ENCODE data around the gene CD22.
"Not testable (repeated sequence)": the region's sequence is repeated elsewhere in the genome, so short reads cannot be mapped to it uniquely, and the experiment has no call there.

The CD22 gene

DNA sequence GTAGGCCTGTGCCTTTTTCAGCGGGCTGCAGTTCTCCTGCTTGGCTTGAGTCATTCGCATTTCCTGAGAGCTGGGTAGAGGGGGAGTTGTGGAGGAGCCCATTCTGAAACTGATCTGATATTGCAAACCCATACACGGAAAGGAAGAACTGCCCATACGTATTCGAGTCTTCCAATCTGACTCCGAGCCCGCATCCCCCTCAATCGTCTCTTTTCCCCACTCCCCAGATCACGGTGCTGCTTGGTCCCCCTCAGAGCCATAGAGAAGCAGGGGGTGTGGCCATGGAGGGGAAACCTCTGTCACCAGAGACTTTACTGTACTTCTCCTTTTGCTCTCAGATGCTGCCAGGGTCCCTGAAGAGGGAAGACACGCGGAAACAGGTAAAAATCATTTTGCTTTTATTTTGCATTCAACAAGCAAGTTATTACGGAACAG is at the start of gene CD22:
Gene CD22, plus strand, starts transcription at position 337 of the 435 bp plus-strand sequence. CDS start 2,854 bp downstream, outside the sequence.
- DNase-seq (ENCODE audit: low read depth in 2 of 2, low spot score in 1 of 2): no peak

DNA sequence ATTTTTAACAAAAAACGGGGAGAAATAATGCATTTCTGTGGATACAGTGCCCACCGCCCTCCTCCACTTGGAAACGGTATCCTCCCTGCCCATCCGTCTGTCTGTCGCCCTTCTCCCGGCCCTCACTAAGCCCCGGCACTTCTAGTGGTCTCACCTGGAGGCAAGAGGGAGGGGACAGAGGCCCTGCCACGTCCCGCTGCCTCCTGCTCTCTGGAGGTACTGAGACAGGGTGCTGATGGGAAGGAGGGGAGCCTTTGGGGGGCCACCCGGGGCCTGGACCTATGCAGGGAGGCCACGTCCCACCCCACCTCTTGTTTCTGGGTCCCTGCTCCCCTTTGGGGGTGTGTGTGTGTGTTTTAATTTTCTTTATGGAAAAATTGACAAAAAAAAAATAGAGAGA is 49.6 kb upstream of the CD22 start:
- DNase-seq (ENCODE audit: low read depth in 2 of 2, low spot score in 1 of 2): no peak

DNA sequence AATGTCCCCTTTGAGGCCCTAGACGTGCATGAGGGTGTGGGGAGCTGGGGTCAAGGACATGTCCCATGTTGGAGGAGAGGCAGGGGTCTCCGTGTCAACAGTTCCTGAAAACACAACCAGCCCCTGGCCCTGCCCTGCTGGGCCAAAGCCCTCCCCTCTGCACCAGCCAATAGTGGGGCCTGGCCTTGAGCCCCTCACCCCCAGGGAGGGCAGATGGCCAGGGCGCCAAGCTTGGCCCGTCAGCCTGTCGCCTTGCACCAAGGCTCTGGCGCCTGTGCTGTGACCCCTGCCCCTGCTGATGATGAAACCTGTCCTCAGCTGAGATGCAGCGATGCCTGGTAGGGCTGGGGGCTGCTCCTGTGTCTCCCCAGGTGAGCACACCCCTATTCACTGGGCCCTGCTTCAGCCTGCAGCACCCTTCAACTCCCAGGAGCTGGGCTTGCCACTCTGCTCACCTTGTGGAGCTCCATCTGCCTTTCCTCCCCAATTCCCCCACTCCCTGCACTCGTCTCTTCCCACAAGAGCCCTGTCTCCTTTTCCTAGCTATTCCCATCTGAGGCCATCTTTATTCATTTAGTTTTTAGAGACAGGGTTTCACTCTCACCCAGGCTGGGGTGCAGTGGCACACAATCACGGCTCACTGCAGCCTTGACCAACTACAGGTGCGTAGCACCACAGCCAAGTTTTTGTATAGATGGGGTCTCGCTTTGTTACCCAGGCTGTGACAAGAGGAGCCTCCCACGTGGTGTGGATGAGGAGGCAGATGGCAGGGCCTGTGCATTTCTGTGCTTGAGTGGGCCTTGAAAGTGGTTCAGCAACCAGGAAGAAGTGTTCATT is 48.8 kb upstream of the CD22 start:
- no peak for DNase-seq (ENCODE audit: low read depth in 2 of 2, low spot score in 1 of 2)

DNA sequence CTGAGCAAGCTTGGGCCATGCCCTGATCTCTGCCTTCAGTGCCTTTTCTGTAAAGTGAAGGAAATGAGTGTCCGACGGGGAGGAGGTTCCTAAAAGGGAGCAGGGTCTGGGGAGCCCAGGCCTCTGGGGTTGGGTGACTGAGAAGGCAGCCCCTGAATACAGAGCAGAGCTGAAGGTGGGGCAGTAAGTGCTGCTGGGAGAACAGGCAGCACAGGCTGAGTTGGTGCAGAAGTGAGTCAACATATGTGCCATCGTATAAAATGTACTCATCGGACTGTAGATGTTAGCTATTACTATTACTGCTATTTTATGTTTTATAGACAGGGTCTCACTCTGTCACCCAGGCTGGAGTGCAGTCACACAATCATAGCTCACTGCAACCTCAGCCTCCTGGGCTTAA is 47.7 kb upstream of the CD22 start:
- DNase-seq (ENCODE audit: low read depth in 2 of 2, low spot score in 1 of 2): no peak

DNA sequence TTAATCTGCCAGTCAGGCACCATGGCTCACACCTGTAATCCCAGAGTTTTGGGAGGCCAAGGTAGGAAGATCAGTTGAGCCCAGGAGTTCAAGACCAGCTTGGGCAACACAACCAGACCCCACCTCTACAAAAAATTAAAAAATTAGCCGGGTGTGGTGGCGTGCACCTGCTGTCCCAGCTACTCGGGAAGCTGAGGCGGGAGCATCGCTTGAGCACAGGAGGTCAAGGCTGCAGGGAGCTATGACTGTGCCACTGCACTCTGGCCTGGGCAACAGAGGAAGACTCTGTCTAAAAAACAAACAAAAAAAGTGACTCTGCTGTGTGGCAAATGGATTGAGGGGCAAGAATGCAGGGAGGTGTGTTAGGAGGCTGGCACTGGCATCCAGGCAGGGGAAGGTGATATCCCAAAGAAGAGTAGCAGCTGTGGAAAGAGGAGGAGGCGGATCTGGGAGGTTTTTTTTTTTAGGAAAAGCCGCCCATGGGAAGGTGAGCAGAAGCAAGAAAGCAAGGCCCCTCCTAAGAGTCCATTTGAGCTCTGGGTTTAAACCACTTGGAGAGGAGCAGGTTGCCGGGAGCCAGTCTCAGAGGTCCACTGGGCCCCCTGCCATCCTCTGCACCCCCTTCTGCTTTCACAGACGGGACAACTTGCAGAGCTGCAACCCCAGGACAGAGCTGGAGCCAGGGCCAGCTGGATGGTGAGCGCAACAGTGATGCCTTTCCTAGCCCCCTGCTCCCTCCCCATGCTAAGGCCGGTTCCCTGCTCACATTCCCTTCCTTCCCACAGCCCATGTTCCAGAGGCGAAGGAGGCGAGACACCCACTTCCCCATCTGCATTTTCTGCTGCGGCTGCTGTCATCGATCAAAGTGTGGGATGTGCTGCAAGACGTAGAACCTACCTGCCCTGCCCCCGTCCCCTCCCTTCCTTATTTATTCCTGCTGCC is 44.6 kb upstream of the CD22 start:
- no peak for DNase-seq (ENCODE audit: low read depth in 2 of 2, low spot score in 1 of 2)

DNA sequence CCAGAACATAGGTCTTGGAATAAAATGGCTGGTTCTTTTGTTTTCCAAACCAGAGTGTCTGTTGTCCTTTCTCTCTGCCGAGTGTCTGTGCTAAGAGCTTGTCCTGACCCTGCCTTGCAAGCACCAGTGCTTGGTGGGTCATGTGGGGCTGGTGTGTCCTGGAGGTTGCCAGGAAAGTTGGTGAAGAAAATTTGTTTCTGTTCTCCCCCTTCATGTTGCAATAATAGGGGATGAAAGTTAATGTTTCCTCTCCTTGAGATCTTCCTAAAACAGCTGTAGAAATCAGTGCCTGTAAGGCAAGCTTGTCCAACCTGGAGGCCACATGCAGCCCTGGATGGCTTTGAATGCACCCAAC is 43.9 kb upstream of the CD22 start:
- DNase-seq (ENCODE audit: low read depth in 2 of 2, low spot score in 1 of 2): no peak

DNA sequence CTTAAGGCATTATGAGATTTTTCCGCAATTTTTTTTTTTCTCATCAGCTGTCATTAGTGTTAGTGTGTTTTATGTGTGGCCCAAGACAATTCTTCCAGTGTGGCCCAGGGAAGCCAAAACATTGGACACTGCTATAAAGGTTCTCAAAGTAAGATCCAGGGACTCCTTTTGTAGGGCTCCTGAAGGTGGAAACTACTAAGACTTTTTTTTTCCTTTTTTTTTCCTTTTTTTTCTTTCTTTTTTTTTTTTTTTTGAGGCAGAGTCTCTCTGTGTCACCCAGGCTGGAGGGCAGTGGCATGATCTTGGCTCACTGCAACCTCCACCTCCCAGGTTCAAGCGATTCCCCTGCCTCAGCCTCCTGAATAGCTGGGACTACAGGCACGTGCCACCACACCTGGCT is 43.5 kb upstream of the CD22 start:
- not testable (repeated sequence) for DNase-seq (ENCODE audit: low read depth in 2 of 2, low spot score in 1 of 2)

DNA sequence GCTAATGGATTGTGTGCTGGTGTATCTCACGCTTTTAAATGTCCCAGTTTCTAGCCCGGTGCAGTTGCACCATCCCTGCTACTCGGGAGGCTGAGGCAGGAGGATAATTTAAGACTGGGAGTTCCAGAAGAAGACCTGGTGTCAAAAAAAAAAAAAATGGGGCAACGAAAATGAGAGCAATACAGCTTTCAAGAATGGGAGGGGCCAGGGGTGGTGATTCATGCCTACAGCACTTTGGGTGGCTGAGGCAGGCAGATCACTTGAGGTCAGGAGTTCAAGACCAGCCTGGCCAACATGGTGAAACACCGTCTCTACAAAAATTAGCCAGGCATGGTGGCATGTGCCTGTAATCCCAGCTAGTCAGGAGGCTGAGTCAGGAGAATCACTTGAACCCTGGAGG is 42.9 kb upstream of the CD22 start:
- DNase-seq (ENCODE audit: low read depth in 2 of 2, low spot score in 1 of 2): not testable (repeated sequence)

DNA sequence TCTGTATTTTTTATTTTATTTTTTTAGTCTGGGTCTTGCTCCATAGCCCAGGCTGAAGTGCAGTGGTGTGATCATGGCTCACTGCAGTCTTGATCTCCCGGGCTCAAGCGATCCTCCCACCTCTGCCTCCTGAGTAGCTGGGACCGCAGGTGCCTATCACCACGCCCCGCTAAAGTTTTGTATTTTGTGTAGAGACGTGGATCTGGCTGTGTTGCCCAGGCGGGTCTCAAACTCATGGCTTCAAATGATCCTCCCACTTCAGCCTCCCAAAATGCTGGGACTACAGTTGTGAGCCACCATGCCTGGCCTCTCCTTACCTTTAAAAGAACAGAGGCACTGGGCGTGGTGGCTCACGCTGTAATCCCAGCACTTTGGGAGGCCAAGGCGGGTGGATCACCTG is 41.3 kb upstream of the CD22 start:
- no peak for DNase-seq (ENCODE audit: low read depth in 2 of 2, low spot score in 1 of 2)

DNA sequence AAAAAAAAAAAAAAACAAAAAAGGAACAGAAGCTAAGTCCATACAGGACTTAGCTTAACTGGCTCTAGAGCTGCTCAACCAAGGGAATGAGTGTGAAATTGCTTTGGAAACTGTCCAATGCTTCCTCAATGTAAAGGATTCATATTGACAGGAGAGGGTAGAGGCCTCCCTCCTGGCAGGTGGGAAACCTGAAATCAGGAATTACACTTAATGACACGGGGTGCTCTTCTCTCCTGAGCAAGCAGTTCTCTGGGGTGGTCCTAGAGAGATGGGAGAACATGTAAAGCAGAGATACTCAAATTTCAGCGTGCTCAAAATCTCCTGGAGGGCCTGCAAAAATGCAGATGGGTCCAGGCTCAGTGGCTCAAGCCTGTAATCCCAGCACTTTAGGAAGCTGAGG is 40.7 kb upstream of the CD22 start:
- no peak for DNase-seq (ENCODE audit: low read depth in 2 of 2, low spot score in 1 of 2)

DNA sequence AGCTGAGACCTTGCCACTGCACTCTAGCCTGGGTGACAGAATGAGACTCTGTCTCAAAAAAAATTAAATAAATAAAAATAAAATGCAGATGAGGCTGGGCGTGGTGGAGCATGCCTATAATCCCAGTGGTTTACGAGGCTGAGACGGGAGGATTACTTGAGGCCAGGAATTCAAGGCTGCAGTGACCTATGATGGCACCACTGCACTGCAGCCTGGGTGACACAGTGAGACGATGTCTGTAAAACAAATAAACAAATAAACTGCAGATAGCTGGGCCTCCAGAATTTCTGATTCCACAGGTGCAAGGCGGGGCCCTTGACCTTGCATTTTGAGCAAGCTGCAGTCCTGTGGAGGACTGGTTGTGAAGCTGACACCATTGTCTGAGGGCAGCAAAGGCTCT is 40.1 kb upstream of the CD22 start:
- DNase-seq (ENCODE audit: low read depth in 2 of 2, low spot score in 1 of 2): no peak

DNA sequence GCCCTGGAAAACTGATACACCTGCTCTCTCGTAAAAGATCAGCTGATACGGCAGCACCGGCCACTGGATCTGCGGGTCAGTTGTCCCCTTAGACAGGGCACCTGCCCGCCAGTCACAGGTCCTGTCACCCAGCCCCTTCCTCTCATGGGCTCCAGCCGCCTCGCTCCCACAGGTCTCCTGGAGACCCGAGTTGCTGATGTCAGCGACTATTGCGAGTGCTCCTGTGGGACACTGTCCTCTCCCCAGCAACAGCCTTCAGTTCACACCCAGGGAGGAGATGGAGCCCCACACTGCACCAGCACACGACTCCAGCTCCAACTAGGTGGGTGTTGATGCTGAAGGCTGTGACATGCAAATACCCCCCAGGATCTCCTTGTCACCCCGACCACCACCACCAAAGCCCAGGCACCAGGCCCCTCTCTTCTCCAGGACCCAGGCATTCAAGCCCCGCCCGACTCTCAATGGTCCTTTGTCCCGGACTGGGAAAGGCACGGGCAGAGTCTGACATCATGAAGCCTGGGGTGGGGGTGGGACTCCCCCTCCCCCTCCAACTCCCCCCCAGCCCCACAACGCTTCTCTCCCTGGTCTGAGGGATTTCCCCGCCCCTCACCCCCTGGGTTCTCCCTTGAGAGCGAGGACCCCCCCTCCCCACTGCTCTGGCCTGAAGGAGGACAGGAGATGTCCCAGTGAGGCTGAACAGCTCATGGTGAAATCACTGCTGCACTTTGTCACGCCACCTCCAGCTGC is 38.4 kb upstream of the CD22 start:
- DNase-seq (ENCODE audit: low read depth in 2 of 2, low spot score in 1 of 2): no peak

DNA sequence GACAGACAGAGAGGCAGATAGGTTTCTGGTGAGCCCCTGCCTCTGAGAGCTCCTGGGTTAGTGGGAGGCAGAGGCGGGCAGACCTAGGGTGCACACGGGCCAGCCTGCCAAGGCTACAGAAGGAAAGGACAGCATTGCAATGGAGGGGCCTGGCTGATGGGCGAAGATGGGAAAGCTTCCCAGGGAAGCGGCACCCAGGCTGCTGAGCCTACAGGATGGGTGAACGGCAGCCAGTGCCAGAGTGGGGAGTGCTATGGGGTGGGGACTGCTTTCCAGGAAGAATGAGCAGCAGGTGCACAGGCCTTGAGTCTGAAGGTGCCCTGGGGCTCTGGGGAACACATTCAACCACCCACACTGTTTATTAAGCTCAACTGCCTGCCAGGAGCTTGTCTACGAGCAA is 37.7 kb upstream of the CD22 start:
- no peak for DNase-seq (ENCODE audit: low read depth in 2 of 2, low spot score in 1 of 2)

DNA sequence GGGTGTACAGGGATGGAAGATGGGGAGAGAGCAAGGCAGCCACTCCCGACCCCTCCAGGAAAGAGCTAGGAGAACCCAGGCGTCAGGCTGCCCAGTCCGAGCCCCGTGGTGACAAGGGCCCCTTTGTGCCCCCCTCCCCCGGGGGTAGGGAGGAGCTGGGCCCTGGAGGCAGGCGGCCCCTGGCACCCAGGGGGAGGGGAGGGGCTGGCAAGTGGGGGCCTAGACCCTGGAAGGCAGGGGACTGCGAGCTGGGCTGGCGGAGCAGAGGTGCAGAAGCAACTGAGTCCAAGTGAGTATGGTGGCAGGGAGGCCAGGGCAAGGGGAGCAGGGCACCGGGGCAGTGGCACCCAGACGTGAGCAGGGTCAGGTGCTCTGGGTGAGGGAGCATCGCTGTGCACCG is 37.1 kb upstream of the CD22 start, which contains the start of gene MAG:
Gene MAG, plus strand, starts transcription at position 246 of the 400 bp plus-strand sequence. CDS start 3,248 bp downstream, outside the sequence.
- no peak for DNase-seq (ENCODE audit: low read depth in 2 of 2, low spot score in 1 of 2)

DNA sequence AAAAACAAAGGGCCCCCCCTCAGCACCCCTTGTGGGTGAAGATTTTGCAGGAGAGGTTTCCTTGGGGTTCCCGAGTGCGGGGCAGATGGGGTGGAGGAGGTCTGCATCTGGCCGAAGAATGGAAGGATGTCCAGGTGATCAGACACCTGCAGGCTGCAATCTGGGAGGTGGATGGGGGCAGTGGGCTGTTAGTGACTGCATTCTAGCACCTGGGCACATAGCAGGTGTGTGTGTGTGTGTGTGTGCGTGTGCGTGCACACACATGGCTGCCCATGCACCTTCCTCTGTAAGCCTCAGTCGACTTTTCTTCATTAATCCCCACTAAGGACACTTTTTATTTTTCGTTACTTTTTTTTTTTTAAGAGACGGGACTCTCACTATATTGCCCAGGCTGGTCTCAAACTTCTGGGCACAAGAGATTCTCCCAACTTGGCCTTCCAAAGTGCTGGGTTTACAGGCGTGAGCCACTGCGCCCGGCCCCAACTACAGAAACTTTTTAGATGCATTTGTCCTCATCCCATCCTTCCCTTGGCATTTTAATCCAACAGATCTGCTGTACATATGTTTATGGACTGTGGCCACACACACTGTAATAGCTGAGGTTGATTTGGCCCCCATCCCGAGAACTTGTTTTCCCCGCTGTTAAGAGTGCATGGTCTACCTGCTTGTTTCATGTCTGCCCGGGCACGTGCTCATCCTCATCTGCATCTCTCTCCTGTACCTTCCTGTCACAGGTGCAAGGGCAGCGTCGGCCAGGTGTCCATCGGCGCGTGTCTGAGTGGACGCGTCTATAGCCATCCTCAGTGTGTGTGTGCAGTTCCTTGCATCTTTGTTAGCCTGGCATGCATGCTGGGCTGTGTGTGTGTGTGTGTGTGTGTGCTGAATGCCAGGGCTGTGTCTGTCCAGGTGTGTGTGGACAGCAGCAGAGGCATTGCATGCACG is 36.3 kb upstream of the CD22 start:
- DNase-seq (ENCODE audit: low read depth in 2 of 2, low spot score in 1 of 2): no peak

DNA sequence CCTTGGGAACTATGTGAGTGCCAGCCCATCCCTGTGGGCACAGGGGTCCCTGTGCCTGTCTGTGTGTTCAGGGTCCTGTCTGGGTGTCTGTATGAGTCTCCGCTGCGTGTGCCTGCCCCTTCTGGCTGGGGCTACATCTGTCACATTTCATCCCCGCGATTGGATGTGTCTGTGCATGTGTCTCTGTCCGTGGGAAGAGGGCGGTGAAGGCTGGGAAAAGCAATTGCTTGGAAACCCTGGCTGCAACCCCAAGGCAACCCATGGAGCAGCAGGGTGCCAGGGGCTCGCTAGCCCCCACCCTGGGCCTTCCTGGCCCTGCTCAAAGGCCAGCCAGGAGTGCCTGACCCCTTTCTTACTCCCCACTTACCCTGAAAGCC is 35.6 kb upstream of the CD22 start:
- no peak for DNase-seq (ENCODE audit: low read depth in 2 of 2, low spot score in 1 of 2)

DNA sequence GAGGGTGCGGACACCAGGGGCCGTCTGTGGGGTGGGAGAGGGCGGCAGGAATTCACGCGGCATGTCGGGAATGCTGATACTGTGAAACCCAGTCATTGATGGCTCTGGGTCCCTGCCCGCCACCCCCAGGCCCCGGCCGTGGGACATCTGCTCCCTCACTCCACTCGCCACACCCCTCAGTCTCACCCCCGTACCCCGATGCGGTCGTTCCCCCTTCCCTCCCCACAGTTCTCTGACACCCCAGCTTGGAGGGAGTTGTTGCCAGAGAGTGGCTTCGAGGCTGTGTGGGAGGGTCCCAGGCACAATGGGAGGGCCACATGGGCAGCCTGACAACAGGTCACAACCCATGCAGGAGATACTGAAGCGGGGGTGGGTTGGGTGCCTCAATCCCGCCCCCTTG is 35.2 kb upstream of the CD22 start:
- DNase-seq (ENCODE audit: low read depth in 2 of 2, low spot score in 1 of 2): no peak

DNA sequence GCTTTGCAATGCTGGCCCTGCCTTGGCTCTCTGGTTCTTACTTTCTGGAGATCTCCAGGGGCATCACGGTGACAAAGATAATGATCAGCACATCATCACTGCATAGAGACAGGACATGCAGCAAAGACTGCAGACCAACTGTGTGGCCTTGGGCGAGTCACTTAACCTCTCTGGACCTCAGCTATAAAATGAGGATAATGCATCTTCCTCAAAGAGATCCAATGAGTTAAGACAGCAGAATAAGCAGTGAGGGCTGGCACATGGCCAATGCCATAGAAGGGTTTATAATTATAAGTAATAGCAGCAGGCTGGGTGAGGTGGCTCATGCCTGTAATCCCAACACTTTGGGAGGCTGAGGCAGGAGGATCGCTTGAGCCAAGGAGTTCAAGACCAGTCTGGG is 34.7 kb upstream of the CD22 start:
- DNase-seq (ENCODE audit: low read depth in 2 of 2, low spot score in 1 of 2): no peak

DNA sequence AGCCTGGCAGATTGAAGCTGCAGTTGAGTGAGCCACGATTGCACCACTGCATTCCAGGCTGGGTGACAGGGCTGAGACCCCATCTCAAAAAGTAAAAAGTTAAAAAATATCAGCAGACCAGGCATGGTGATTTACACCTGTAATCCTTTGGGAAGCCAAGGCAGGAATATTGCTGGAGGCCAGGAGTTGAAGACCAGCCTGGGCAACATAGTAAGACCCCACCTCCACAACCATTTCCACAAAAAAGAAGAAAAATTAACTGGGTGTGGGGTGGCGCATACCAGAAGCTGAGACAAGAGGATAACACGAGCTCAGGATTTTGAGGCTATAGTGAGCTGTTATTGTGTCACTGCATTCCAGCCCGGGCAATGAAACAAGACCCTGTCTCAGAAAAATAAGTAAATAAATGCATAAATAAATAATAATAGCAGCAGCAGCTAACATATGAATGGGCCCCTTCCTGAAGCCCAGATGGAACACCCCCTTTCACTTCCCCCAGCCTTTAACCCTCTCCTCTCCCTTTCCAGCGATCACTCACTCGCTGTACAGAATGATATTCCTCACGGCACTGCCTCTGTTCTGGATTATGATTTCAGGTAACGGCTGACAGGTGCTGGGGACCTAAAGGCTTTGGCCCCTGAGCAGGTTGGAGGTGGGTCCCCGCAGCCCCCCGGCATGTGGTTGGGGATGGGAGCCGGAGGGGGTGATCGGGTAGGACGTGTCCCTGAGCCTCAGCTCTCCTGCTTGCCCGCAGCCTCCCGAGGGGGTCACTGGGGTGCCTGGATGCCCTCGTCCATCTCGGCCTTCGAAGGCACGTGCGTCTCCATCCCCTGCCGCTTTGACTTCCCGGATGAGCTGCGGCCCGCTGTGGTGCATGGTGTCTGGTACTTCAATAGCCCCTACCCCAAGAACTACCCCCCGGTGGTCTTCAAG is 33.9 kb upstream of the CD22 start:
- no peak for DNase-seq (ENCODE audit: low read depth in 2 of 2, low spot score in 1 of 2)
